UCSD-AML1 (cell line): ENCODE measurements around the gene SNX30.

Source experiments
- DNase-seq: peaks from one replicate; lab custom pipeline; 2025; ENCODE audit not compliant: unreplicated experiment; lab: John Stamatoyannopoulos, UW

SNX30 gene

DNA sequence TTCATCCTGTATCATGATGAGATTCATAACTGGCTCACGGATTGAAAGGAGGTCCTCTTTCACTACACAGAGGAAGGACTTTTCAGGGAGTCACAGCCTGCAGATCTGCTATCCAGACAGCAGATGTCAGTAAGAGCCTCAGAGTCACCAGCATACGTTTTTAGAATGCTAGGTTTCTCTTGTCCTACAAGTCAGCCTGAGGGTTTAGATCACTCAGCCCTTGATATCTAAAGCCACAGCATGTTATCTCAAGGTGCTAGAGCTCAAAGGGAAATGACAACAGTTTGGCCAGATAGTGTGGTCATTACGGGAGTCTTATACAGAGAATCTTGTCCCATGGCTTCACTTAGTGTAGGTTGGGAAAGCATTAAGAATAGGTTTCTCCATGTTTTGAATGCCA is 171.0 kb downstream of the SNX30 start:
- no peak for DNase-seq
